Jurkat, Clone E6-1 (cell line): Measurements from ENCODE around the gene SOX18.

ENCODE experiments used
- DNase-seq: peaks from one replicate; pipeline ENCODE4 v3.0.0-alpha.2; 2011; ENCODE audit warnings: low read depth, low spot score
- H3K4me3 ChIP-seq: 2 replicates; pipeline ENCODE4 v1.5.1; 2011; ENCODE audit warnings: mild to moderate bottlenecking, low read length, control low read depth, moderate library complexity

SOX18 gene

DNA sequence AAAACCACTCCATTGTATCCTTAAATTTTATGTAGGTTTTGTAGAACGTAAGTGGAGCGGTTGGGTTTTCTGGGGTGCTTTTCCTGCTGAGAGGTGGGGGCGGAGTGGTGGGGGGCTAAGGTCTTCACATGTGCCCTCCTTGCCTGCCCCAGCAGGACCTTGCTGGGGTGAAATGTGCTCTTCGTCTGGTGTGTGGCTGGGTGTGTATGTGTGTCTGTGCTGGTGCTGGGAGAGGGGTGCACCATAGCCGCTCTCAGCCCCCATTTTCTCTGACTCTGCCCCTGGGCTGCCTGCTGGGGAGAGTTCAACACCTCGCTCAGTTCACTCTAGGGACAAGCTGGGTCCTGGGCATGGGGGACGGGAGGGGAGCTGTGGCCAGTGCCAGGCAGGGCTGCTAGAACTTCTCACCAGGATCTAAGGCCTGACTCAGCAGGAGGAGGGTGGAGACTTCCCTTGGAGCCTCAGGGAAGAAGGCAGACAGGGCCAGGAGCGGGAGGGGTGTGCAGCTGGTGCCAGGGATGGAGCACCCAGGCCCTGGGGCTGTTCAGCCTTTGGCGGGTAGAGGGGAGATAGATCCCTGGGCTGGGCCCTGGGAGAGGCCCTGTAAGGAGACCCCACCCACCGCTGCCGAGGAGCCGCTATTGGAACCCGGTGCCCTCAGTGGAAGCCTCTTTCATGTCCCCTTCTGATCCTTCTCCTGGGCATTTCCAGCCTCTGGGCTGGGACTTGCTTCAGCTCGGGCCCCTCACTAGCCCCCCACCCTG is 4.8 kb downstream of the SOX18 start:
- no peak for DNase-seq
- no peak overlapping the region for H3K4me3 ChIP-seq

DNA sequence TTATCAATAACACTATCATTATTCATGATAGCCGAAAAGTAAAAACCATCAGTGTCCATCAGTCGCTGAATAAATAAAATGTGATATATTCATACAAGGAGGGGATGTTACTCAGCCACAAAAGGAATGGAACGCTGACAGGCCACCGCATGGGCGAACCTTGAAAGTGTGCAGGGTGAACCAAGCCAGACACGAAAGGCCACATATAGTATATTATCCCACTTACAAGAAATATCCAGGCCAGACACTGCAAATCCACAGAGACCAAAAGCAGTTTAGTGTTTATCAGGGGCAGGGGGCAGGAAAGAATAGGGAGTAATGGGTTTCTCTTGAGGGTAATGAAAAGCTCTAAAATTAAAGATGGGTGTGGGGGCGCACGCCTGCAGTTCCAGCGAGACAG is 5.7 kb downstream of the SOX18 start:
- no peak for DNase-seq
- H3K4me3 ChIP-seq: no peak overlapping the region

DNA sequence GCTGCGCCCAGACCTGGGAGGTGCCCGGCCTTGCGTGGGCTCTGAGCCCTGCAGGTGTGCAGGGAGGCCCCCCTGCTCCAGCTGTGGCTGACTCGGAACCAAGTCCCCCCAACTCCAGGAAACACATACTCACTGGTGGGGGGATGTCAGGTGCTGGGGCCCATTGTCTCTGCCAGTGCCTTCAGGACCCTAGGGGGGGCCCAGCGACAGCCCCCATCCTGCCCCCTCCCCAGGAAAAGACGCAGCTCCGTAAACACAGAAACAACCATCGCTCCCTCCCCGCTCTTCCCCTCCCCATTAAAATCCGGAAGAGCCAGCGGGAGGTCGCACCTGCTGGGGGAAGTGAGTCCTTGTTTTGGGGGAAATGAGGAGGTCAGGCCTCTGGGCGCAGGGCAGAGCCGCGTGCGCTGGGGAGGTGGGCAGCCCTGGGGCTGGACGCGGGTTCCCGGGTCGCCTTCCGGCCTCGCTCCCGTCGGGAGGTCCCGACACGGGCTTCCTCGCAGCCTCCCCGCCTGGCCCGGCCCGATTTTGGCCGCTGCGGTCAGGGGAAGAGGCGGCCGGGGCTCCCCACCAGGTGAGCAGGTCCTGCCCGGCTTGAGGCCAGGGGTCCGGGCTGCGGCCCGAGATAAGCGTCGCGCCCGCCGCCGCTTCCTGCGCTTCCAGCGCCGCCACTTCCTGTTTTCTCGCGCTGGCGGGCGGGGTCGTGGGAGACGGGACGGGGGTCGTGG is 7.2 kb downstream of the SOX18 start:
- H3K4me3 ChIP-seq: peak overlapping the region; percentile 59
- DNase-seq: no peak

DNA sequence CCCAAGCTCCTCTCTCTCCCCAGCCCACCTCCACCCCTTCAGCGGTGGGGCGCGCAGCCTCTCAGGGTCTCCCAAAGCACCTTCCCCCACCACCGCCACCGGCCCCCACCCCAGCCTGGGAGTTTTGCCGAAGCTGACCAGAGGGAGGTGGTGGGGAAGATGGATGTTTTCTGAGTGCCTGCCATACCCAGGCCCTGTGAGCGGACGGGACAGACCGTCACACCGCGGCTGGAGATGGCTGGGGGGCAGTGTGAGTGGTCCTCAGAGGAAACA is 7.7 kb downstream of the SOX18 start:
- H3K4me3 ChIP-seq: peak overlapping the region; percentile 59

DNA sequence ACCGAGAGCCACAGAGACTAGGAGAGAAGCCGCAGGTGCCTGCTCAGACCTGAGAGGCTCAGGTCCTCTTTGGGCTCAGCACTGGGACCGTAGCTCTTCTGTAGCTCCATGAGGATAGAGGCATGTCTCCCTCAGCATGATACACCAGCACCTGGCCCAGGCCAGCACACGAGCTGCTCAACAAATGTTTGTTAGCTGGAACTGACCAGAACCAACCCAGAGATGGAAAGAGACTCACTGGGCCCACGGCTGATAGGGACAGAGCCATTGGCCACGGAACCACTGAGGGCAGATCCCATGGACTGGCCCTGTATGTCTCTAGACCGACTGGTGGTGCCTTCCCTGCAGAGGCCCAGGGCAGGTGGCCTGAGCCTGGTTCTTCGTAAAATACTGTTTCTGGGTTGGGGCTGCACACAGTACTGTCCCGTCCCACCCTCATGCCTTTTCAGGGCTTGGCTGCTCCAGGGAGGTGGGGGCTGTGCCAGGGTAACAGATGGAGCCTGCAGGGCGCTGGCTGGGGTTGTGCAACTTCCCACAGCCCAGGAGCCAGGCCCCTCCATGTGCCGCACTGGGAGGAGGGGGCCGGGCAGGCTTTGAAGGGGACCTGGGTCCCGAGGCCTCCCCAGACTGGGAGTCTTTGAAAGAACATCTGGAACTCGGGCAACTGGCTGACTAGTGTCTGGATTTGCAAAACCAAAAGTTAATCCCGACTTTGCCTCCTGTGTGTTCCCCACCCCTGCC is 8.2 kb downstream of the SOX18 start:
- H3K4me3 ChIP-seq: peak overlapping the region; percentile 59; the same call in 1 of the 2 replicates
- no peak for DNase-seq

More for the DNA sequence above, 7.7 kb downstream of the SOX18 start:
- no peak for DNase-seq

DNA sequence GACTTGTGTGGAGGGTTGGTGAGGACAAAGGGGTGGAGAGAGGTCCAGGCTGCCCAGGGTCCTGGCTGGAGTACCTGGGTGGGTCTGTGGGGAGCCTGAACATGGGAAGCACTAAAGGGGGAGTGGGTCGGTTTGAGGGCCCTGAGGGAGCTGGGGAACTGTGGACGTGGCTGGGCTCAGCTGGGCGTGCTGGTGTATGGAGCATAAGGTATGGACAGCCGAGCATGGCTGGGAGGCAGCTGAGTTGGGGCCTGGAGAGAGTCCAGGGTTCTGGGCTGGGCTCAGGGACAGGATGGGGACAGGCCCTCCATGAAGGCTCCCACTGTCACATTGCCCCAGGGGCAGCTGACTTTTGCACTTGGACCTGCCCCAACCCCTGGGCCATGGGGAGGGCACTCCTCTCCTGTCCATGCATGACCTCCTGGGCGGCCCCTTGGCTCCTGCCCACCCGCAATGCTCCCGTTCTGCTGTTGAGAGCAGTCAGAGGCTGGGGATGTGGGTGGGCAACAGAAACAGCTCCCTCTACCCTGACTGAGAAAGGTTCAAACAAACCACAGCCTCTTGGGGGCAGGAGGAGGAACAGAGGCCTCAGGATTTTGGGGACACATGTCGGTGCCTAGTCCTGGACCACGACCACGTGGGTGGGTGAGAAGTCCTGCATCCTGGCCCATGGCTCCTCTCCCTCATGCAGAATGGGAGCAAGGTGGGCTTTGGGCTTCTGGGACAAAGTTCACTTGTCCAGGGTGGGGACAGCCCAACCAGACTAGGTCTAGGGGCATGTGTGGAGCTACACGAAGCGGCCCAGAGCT is 9.0 kb downstream of the SOX18 start:
- no peak overlapping the region for H3K4me3 ChIP-seq
- DNase-seq: no peak

DNA sequence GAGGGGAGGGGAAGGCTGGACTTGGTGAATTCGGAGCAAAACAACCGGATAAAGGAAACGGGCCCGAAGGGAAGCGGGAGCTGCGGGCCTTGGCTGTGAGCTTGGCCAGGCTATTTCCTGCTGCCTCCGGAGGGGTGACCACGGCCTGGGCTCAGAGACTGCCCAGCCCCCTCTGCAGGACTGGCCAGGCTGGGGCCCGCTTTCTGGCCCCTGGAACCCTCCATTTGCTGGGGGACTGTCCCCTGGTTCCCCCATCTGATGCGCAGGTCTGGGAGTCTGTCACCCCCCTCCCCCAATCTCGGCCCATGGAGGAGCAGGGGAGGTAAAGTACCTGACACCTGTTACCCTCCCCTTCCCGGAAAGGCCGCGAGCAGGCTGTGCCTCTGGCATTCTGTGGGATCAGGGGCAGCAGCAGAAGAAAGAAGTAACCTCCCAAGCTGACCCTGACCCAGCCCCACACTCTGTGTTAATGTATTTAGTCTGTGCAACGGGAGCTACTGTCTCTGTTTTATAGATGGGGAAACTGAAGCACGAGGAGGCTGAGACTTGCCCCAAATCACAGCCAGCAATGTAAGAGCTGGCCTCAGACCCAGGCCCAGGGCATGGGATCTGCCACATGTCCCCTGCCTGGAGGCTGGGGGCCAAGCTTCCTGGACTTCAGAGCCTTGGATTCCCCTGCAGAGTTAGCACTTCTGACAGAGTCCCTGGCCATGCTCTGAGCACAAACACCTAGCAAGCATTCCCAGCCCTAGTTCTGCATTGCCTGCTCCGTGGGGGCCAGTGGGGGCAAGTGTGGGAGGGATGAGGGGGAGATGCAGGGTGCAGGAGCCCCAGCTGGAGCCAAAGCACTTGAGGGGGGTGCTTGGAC is 9.9 kb downstream of the SOX18 start:
- DNase-seq: no peak
- peak overlapping the region; percentile 51 for H3K4me3 ChIP-seq

DNA sequence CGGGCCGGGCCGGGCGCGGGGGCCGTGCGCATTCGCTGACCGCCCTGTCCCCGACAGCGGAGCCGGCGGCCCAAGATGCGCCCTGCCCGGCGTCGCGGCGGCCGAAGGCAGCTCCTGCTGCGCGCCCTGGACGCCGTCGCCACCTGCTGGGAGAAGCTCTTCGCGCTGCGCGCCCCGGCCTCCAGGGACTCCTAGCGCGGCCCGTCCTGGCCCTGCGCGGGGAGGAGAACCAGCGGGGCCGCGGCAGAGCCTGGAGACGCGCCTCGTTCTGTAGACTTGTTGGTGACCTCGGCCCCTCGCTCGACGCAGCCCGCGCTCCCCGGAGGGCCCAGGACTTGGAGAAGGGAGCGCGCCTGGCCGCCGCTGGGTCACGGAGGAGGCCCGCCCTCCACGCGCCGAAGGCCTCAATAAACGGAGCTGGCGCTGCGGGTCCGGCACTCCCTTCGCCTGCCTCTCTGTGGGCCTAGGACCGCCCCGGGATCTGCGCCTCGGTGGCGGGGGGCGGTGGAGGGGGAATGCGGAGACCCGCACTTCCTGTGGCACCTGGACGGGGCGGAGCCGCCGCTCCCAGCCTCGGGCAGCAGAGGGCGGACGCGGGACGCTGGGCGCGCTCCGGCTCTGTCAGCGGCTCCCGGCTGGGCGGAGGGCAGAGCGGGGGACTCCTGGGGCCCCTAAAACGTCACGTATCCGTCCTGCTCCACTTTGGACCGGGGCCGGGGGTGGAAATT is 10.7 kb downstream of the SOX18 start:
- DNase-seq: peak; percentile 63
- H3K4me3 ChIP-seq: peak overlapping the region; percentile 51

DNA sequence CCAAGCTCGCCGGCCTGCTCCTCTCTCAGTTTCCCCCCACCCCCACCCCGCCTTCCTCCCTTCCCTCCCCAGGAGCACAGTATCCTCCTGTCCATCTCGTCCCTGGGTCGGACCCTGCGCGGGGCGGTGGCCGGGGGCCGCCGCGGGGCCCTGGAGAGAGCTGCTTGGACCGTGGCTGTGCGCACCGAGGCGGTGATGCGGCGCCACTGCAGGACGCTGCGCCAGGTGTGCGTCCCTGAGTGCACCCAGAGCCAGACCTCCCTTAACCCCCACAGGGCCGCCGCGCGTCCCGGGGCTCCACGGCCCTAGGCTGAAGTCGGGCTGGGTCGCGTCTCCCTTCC is 11.2 kb downstream of the SOX18 start:
- no peak overlapping the region; the same call in 1 of the 2 replicates for H3K4me3 ChIP-seq
- no peak for DNase-seq

DNA sequence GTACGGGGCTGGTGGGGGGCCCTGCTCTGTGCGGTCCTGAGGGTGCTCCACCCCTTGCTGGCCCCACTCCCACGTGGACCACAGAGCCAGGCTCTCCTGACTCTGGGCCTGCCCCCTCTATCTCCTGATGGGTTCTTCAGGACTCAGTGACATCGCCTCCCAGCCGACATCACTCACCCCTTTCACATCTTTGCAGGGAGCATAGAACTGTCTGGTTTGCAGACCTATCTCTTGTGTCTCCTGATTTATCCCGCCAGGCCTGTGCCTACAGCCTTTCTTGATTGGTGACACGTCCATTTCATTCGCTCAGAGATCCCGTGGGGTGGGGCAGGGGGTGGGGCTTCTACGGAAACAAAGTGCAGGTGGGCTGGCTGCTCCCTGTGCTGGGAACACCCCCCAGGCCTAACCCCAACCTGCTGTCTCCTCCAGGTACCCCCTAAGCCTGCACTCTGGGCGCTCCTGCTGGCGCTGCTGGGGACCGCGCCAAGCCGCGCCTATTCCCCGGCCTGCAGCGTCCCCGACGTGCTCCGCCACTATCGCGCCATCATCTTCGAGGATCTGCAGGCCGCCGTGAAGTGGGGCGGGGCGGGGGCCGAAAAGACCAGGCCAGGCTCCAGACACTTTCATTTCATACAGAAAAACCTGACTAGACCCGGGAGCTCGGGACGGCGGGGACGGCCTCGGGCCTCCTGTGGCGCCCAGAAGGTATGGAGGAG is 11.8 kb downstream of the SOX18 start:
- DNase-seq: no peak
- no peak overlapping the region for H3K4me3 ChIP-seq

DNA sequence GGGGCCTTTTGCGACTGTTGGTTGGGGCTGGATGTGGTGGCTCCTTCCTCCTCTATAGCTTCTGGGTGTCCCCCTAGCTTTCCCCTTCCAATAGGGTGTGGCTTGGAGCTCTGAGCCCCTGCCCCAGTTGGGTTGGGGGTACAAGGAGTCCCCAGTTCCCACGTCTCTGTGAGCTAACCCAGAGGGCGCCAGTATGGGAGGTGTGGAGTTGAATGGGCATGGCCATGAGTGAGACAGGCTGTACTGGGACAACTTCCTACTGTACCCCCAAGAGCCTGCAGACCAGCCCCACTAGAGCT is 12.3 kb downstream of the SOX18 start:
- no peak for DNase-seq
- H3K4me3 ChIP-seq: no peak overlapping the region

DNA sequence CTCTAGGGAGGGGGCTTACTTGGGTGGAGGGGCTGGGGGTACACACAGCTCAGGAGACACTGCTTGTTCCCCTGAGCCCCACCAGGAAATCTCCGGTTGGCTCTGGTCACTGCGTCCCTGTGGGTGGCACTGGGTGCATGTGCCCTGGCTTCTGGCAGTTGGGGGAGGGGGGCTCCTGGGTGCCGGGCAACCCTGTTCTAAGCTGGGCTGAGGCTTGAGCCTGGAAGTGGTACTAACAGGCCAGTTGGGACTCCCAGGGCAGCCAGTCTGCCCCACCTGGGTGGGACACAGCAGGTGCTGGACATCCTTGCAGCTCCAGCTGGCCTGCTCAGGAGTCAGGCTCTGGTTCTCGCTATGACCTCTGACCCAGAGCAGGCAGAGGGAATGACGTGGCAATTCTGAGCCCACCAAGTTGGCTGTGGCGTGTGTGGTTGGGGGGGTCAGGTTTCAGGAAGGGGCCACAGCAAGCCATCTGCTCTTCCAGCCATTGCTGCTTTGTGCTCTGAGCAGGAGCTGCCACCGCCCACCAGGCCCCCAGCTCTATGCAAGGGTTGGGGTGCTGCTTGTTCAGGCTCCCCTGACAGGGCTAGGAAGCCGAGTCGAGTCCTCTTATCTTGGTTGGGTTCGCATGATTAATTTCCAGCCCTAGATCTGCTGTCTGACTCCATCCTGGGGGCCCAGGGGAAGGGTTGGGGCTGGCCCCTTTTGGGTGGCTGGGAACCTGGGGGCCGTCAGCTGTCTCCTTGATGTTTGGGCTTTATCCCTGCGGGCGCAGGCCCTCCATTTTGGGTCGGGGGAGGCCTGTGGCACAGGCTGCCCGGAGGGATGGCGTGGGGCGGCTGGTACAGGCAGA is 12.9 kb downstream of the SOX18 start:
- no peak overlapping the region for H3K4me3 ChIP-seq
- no peak for DNase-seq

DNA sequence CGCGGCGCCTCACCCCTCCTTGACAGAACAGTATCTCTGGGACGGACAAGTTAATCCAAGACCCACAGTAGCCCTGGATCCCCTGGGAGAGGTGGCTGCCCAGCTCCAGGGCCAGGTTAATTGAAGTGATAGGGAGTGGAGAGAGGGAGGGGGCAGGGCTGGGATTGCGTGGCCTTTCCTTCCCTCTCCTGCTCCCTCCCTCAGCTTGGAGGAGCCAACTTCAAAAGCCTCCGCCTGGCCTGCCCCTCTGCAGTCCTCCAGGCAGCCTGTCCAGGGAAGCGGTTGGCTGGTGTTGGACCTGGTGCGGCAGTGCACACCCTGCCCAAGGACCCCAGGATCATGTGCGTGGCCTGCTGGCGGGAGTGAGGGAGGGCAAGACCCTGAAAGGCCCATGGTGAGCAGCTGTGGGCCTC is 13.5 kb downstream of the SOX18 start, which contains the start of gene C20orf204:
C20orf204 (plus strand) TSS at position 250 of the 413 bp plus-strand sequence; CDS start at position 392, 142 bp downstream.
- no peak within 1 kb of the TSS for H3K4me3 ChIP-seq
- DNase-seq: no peak

DNA sequence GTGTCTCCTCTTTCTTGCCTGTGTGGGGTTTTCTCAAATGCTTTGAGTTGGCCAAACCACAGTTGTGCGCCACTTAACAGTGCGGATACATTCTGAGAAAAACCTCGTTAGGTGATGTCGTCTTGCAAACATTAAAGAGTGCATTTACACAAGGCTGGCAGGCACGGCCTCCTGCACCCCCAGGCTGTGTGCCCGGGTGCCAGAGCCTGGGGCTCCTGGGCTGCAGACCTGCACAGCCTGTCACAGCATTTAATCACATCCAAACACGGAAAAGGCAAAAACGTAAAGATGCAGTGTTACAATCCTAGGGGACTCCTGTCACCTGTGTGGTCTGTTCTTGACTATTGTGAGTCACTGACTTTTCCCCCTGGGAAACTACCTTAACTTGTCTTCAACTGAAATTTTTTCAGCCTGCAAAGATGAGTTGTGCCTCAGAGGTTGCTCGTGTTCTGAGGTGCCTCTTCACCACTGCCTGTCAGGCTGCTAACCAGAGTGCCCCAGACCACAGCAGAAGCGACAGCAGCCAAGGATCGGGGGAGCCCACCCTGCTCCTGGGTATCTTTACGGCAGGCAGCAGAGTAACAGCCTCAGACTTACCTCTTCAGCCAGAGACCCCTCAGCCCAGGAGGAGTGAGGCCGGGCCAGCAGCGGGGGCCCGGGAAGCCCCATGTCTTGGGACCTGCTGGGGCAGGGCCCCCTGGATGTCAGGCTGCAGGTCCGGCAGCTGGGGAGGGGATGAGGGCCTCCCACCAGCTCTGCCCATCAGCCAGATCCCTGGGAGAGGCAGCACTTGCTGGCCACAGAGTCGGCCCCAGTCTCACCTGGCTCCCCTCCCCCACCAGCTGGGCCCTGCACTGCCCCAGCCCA is 14.1 kb downstream of the SOX18 start:
- no peak overlapping the region for H3K4me3 ChIP-seq
- no peak for DNase-seq

DNA sequence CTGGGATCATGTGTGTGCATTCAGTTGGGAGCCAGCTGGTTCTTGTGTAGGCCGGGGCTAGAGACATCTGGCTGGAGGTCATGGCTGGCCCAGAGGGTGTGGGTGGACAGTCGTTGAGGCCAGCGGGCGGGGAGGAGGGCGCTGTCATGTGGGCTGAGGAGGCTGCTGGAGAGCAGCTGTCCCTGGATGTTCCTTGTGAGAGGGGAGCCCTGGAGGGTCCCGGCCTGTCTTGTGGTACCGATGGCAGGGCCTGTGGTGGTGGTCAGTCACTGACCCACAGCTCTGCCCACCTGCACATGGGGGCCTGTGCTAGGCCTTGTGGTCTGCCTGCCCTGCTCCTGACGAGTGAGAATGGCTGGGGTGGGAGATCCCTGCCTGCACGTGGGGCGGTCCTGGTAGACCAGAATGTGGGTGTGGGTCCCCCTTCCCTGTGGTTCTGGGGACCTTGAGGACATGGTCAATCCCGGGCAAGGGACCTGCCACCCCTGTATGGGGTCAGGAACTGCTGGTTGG is 15.4 kb downstream of the SOX18 start:
- H3K4me3 ChIP-seq: no peak overlapping the region
- DNase-seq: no peak
